ACHN (cell line): ENCODE data around the gene PHKB.

Experiments
- DNase-seq: peaks from one replicate; pipeline ENCODE4 v3.0.0-alpha.2; 2015
- in situ Hi-C: cut with HindIII; loops from 2 replicates; pipeline ENCODE4 v1.10.0; 2017; ENCODE audit warnings: low sequenced_read_pairs, low pct_ligation_motif_present, low pct_unique_long_range_greater_than_20kb

The PHKB gene

GRCh38 chr16:47731252-47731651 lies 270.1 kb downstream of the PHKB start:
- in situ Hi-C loops: no loop called here

GRCh38 chr16:47732122-47732521 lies 271.0 kb downstream of the PHKB start:
- DNase-seq: peak; percentile 11
- in situ Hi-C loops: no loop called here

More at GRCh38 chr16:47731252-47731651, 270.1 kb downstream of the PHKB start:
- peak; percentile 44 for DNase-seq

- in situ Hi-C loops: no loop called here
- DNase-seq: peak; percentile 62
These were observed 271.5 kb downstream of the PHKB start for GRCh38 chr16:47732523-47733111.

GRCh38 chr16:47734081-47734857 lies 273.1 kb downstream of the PHKB start:
- no peak for DNase-seq
- in situ Hi-C loops: no loop called here

GRCh38 chr16:47734987-47735594 lies 274.0 kb downstream of the PHKB start:
- in situ Hi-C loops: no loop called here
- no peak for DNase-seq

- in situ Hi-C loops: no loop called here
- DNase-seq: no peak
These were observed 289.2 kb downstream of the PHKB start for GRCh38 chr16:47750371-47750770.
